DND-41 (cell line): ENCODE results near the gene TEAD1.

ENCODE experiments used
- ATAC-seq: fragments of 200-7000 bp; cut with Tn5 transposase; 3 replicates; pipeline ENCODE4 v1.9.1; 2021; ENCODE audit warnings: low read depth; ENCODE audit not compliant: insufficient read depth
- DNase-seq: peaks from one replicate; pipeline ENCODE4 v3.0.0-alpha.2; 2020
- H2AFZ ChIP-seq: 2 replicates; pipeline ENCODE4 v1.6.0; 2012; ENCODE audit warnings: low read depth, low read length
- H3K27ac ChIP-seq: 2 replicates; pipeline ENCODE4 v1.5.1; 2012; ENCODE audit warnings: low read length, inconsistent platforms
- H3K27me3 ChIP-seq: fragments of 200-600 bp; sonication (generic); 2 replicates; pipeline ENCODE4 v1.6.0; 2012; ENCODE audit warnings: low read length, mild to moderate bottlenecking, inconsistent platforms; ENCODE audit not compliant: insufficient read depth, poor library complexity
- H3K36me3 ChIP-seq: 2 replicates; pipeline ENCODE4 v1.5.1; 2012; ENCODE audit warnings: low read length, inconsistent platforms; ENCODE audit not compliant: insufficient read depth
- H3K4me1 ChIP-seq: 2 replicates; pipeline ENCODE4 v1.5.1; 2012; ENCODE audit warnings: mild to moderate bottlenecking, low read length; ENCODE audit not compliant: insufficient read depth
- H3K4me2 ChIP-seq: 2 replicates; pipeline ENCODE4 v1.6.0; 2012; ENCODE audit warnings: mild to moderate bottlenecking, moderate library complexity, low read length, inconsistent platforms; ENCODE audit not compliant: insufficient read depth
- H3K4me3 ChIP-seq, 2 experiments: fragments of 200-600 bp in 1 of 2; shearing (Covaris generic) in 1 of 2; 2 replicates each; pipeline ENCODE4 v1.5.1; 2012 to 2016; ENCODE audit warnings: inconsistent platforms in 2 of 2, low read length in 2 of 2, mild to moderate bottlenecking in 2 of 2, low read depth in 1 of 2, moderate library complexity in 1 of 2
- H3K79me2 ChIP-seq: 2 replicates; pipeline ENCODE4 v1.6.0; 2012; ENCODE audit warnings: low read length, inconsistent platforms; ENCODE audit not compliant: insufficient read depth
- H3K9ac ChIP-seq: 2 replicates; pipeline ENCODE4 v1.6.0; 2012; ENCODE audit warnings: low read depth, mild to moderate bottlenecking, inconsistent platforms, low read length, moderate library complexity
- H3K9me3 ChIP-seq: 2 replicates; pipeline ENCODE4 v1.5.1; 2012; ENCODE audit warnings: low read length, moderate library complexity, mild to moderate bottlenecking, inconsistent platforms; ENCODE audit not compliant: insufficient read depth, severe bottlenecking
- H4K20me1 ChIP-seq: 2 replicates; pipeline ENCODE4 v1.6.0; 2012; ENCODE audit warnings: low read length; ENCODE audit not compliant: insufficient read depth
- CTCF ChIP-seq: IDR thresholded peaks from 2 replicates; pipeline ENCODE4 v1.5.1; 2012; ENCODE audit warnings: borderline replicate concordance, low read length, moderate library complexity, mild to moderate bottlenecking; ENCODE audit not compliant: poor library complexity, severe bottlenecking; ENCODE audit errors: extremely low read depth
- EZH2 ChIP-seq: IDR thresholded peaks from 3 replicates; pipeline ENCODE4 v1.6.1; 2012; ENCODE audit warnings: borderline replicate concordance, low read depth, mild to moderate bottlenecking, moderate library complexity, low read length, inconsistent platforms; ENCODE audit not compliant: severe bottlenecking

The TEAD1 gene

GRCh38 chr11:12979928-12980689 lies 305.9 kb downstream of the TEAD1 start:
- no peaks in the 10 kb centered on the region for H3K4me1 ChIP-seq
- H3K79me2 ChIP-seq, result no peaks in the 10 kb centered on the region
- H4K20me1 ChIP-seq, result no peaks in the 10 kb centered on the region
- H2AFZ ChIP-seq, result no peak overlapping the region
- H3K4me3 ChIP-seq, result no peak overlapping the region
- H3K27ac ChIP-seq, result no peak overlapping the region
- no peaks in the 10 kb centered on the region for H3K36me3 ChIP-seq
- ATAC-seq, result no peak
- H3K4me2 ChIP-seq, result no peak overlapping the region
- TF ChIP-seq EZH2 (no peak), CTCF (no peak)
- peaks cover 7% of the 10 kb centered on the region for H3K27me3 ChIP-seq
- no peaks in the 10 kb centered on the region for H3K9me3 ChIP-seq
- no peak for DNase-seq
- H3K9ac ChIP-seq, result no peak overlapping the region

GRCh38 chr11:12981676-12982522 lies 307.7 kb downstream of the TEAD1 start:
- no peaks in the 10 kb centered on the region for H3K79me2 ChIP-seq
- H2AFZ ChIP-seq, result no peak overlapping the region
- no peak for ATAC-seq
- no peak overlapping the region for H3K4me2 ChIP-seq
- TF ChIP-seq CTCF (no peak), EZH2 (no peak)
- H3K4me1 ChIP-seq, result no peaks in the 10 kb centered on the region
- no peaks in the 10 kb centered on the region for H3K36me3 ChIP-seq
- no peak for DNase-seq
- H3K4me3 ChIP-seq, result no peak overlapping the region
- no peaks in the 10 kb centered on the region for H3K9me3 ChIP-seq
- peaks cover 7% of the 10 kb centered on the region for H3K27me3 ChIP-seq
- H3K27ac ChIP-seq, result no peak overlapping the region
- H3K9ac ChIP-seq, result no peak overlapping the region
- no peaks in the 10 kb centered on the region for H4K20me1 ChIP-seq

GRCh38 chr11:12983336-12983735 lies 309.1 kb downstream of the TEAD1 start:
- no peaks in the 10 kb centered on the region for H4K20me1 ChIP-seq
- no peak overlapping the region for H2AFZ ChIP-seq
- no peak overlapping the region for H3K9ac ChIP-seq
- DNase-seq, result no peak
- H3K9me3 ChIP-seq, result no peaks in the 10 kb centered on the region
- no peaks in the 10 kb centered on the region for H3K36me3 ChIP-seq
- no peak overlapping the region for H3K27ac ChIP-seq
- ATAC-seq, result no peak
- H3K4me2 ChIP-seq, result no peak overlapping the region
- no peaks in the 10 kb centered on the region for H3K4me1 ChIP-seq
- H3K79me2 ChIP-seq, result no peaks in the 10 kb centered on the region
- H3K4me3 ChIP-seq, result no peak overlapping the region
- TF ChIP-seq CTCF (no peak), EZH2 (no peak)
- H3K27me3 ChIP-seq, result peaks cover 6% of the 10 kb centered on the region
